HG02885 (cell line): Measurements from ENCODE around the gene NEK8.

ENCODE experiments used
- ATAC-seq: cut with Tn5 transposase; IDR thresholded peaks from one replicate; pipeline ENCODE4 v1.9.1; 2021; ENCODE audit warnings: mild to moderate bottlenecking; ENCODE audit not compliant: unreplicated experiment, poor library complexity

NEK8 gene

DNA sequence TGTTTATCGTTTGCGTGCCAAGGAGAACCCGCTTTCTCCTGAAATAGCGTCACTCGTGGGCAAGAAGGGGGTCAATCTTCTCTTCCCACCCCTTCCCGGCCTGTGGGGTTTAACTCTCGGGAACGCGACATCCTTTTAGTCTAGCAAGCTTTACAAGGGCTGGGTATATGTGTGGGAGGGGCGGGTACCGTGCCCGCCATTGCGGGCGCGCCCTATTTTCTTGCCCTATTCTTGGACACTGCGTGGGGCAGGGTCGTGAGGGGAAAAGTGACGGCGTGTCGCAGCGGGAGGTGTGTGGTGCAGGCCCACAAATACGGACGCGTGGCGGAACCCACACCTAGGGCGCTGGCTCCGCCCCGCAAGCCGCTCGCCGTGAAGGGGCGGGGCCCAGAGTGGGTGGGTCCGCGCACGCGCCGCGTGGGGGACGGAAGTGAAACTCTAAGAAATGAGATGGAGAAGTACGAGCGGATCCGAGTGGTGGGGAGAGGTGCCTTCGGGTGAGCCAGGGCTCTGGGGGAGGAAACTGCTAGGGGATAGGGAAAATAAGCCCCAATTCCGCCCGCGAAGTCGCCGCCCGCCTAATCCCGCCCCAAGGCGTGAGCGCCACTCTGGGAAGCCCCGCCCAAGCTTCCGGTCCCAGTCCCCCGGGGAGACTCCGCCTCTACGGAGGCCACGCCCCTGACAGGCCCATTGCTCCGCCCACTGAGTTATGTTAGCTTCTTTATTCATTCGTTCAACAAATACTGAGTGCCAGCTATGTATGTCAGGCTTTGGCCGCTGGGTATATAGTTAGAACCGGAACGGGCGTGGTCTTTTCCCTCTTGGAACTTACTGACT is at the start of gene NEK8:
Gene NEK8 (plus strand): TSS at position 425 of the 837 bp plus-strand sequence. CDS start 26 bp downstream, at position 451.
- ATAC-seq = peak; percentile 47

GRCh38 chr17:28682655-28683054 is 45.9 kb upstream of the NEK8 start:
- ATAC-seq = no peak

GRCh38 chr17:28684963-28685362 is 43.6 kb upstream of the NEK8 start:
- ATAC-seq = no peak

DNA sequence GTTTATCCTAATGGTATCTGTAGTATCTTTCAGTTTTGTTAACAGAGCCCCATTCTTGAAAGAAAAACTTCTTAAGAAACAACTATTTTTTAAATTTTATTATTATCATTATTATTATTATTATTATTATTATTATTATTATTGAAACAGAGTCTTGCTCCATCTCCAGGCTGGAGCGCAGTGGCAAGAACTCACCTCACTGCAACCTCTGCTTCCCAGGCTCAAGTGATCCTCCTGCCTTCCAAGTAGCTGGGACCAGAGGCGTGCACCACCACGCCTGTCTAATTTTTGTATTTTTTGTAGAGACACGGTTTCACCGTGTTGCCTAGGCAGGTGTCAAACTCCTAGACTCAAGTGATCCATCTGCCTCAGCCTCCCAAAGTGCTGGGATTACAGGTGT is 43.2 kb upstream of the NEK8 start:
- ATAC-seq = no peak

GRCh38 chr17:28686296-28686695 is 42.3 kb upstream of the NEK8 start:
- ATAC-seq = no peak

- ATAC-seq = no peak
These were observed 40.1 kb upstream of the NEK8 start for GRCh38 chr17:28688481-28688880.

DNA sequence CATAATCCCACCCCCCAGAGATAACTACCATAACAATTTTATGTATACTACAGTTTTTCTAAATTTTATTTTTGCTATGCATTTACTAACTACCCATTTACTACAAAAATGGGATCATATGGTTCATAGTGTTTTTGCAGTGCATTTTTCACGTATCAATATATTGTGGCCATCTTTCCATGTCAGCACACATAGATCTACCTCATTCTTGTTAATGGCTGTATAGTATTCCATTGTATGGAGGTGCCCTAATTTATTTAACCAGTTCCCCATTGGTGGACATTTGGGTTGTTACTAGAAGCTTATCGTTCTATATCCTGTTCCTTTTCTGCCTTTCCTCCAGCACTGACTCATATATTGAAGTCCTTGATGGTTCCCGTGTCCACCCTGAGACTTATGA is 39.6 kb upstream of the NEK8 start:
- ATAC-seq = no peak

- ATAC-seq = no peak
These were observed 34.7 kb upstream of the NEK8 start for GRCh38 chr17:28693869-28694268.

- ATAC-seq = no peak
These were observed 30.2 kb upstream of the NEK8 start for GRCh38 chr17:28698253-28698941.

- no peak for ATAC-seq
These were observed 28.3 kb upstream of the NEK8 start for GRCh38 chr17:28700278-28700677.

DNA sequence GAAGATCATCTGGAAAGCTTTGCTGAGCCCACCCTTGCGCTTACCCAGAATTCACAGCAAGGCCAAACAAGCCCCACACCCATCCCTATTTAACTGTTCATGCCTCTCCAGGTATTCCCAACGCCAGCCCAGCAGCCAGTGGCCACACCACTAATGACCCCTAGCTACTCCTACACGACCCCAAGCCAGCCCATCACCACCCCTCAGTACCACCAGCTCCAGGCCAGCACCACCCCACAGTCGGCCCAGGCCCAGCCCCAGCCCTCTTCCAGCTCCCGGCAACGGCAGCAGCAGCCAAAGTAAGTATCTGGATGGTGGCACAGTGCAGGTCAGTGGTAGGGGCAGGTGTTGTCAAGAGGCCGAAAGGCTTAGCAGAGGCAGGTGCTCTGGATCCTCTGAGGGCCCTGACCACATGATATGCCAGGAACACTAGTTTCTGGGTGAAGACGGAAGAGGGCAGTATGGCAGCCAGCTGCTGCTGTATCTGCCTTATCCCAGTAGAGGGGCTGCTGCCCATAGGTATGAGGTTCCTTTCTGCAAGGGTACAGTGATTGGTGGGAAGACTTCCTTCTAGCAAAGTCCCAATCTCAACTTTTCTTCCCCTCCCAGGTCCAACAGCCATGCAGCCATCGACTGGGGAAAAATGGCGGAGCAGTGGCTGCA is 27.6 kb upstream of the NEK8 start:
- no peak for ATAC-seq

DNA sequence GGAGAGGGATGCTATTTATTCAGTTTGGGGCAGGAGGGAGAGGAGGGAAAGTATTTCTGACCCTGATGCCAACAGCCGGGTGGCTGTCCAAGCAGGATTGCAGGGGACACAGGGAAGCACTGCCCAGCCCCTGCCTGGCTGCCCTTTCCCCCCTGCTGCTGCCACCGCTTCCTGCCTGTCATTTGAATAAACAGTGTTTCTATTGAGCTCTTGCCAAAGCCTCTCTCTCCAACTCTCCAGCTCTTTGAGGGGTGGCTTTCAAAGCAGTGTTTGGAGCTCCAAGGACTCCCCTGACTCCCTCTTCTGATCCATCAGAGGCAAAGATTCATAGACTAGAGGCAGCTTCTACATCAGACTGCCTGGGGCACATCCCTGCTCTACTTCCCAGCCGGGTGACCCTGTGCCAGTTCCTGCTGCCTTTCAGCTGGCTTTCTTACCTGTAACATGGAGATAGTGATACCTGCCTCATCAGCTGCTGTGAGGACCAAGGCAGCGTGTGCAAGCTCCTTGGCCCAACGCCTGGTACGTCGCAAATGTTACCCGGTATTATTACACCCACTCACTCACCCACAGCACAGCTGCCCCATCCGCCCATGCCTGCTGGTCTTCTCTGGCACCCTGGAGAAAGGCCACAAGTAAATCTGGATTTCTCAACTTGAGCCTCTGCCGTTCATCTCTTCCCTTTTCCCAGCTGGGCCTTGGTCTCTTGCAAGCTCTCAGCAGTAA is 26.4 kb upstream of the NEK8 start:
- ATAC-seq = no peak

DNA sequence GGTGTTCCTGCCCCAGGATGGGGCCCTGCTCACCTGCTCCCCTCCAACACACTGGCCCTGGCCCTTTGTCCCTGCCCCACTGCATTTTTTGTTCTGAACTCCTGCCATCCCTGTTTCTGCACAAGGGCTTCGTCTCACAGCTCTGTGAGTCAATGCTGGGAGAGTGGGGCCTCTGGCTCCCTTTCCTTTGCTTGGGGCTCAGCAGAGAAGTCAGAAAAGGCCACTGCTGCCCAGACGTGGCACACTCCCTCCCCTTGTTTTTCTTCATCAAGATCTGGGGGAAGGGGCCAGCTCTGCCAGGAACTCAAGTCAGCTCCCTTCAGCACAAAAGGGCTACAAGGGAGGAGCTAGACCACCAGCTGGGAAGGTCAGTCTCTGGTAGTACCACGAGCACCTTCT is 25.8 kb upstream of the NEK8 start:
- no peak for ATAC-seq

GRCh38 chr17:28703552-28704218 is 24.9 kb upstream of the NEK8 start:
- ATAC-seq = no peak

GRCh38 chr17:28704219-28704858 is 24.2 kb upstream of the NEK8 start:
- ATAC-seq = no peak

DNA sequence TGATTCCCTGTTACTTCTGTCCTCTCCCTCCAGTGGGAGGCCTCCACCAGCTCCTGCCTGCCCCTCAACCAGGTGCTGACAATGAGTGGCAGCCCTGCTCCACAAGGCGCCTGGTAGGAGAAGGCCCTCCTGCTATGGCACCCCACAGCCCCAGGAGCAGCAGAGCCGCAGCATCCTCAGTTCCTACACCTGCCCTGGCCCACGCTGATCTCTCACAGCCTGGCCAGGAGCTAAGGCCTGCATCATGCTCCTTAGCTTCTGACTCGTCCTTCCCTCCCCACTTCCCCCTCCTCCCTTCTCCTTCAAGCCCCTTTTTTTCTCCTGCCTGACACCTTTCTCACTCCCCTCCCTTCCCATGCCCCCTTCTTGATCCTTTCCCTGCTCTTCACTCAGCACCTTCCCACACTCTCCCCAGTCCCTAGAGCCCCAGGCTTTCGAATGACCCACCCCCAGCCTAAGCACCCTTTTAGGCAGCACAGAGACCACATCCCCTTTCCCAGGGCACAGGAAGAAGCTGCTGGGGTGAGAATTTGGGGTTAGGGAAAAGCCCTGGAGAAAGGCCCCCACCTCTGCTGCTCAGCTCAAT is 23.4 kb upstream of the NEK8 start:
- ATAC-seq = no peak

GRCh38 chr17:28705728-28706334 is 22.8 kb upstream of the NEK8 start:
- ATAC-seq = no peak

DNA sequence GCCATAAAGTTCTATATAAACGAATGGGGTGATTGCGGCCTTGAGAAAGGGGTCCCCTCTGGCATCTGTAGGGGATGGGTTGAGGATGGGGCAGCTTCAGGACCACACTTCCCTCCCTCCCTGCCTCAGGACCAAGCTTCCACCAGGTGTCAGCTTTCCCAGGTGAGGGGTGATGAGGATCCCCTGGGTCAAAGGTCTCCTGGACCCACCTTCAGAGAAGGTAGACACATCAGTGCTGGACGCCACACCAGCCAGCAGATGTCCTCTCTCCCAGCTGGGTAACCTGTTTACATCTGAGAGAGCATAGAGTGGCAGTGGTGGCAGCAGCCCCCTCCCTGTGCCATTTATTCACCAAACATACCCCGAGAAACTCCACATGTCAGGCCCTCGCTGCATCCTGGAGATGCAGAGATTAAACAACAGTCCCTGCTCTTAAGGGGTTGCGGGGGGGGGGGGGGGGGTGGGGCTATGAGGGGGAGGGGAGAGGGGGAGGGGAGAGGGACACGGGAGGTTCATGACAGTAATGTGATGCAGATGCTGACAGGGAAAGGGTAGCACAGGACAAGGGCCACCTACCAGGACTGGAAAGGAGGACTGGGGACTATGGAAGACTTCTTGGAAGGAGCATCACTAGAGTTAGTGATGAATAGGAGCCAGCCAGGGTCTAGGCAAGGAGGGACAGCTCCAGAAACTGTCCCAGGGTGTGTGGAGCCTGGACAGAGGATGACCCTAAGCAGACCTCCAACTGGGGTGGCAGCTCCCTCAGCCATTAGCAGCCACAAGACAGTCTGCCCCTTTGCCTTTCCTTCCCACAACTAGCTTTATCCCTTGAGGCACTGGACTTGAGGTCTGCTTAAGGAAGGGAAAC is 21.9 kb upstream of the NEK8 start:
- no peak for ATAC-seq
